GM21360 (cell line): ENCODE data around the gene SLC7A9.
"Not testable (repeated sequence)": the region's sequence is repeated elsewhere in the genome, so short reads cannot be mapped to it uniquely, and the experiment has no call there.

Experiments
- ATAC-seq: cut with Tn5 transposase; IDR thresholded peaks from one replicate; pipeline ENCODE4 v1.9.1; 2021; ENCODE audit warnings: mild to moderate bottlenecking, moderate library complexity; ENCODE audit not compliant: unreplicated experiment

Gene SLC7A9

GRCh38 chr19:32865326-32865725, 4.2 kb downstream of the SLC7A9 start:
- ATAC-seq, result no peak

DNA sequence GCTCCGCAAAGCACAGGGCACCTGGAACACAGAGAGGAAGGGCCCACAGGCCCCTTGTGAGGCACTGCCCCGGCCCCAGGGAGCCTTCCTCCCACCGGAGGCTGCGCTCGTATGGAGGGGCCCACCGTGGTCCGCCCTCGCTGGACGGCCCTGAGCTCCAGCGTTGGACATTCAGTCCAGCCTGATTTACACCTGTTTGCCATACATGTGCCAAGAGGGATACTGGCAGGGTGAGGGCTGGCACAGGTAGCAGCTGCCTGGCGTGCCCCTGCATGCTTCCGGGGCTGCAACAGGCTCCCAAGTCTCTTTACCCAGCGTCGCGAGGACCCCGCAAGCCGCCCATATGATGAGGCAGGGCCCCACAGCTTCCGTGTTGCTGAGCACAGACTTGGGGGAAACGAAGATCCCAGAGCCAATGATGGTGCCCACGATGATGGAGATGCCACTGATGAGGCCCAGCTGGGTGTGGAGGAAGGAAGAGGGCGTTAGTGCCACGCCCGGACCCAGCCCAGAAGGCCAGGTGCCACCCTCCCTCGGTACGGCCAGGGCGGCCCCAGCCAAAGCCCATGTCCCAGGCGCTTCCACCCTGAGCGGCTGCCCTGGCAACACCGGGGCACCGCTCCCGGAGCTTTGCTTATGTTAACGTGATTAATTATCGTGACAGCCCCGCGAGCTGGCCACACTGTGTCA, 5.1 kb downstream of the SLC7A9 start:
- ATAC-seq, result no peak

DNA sequence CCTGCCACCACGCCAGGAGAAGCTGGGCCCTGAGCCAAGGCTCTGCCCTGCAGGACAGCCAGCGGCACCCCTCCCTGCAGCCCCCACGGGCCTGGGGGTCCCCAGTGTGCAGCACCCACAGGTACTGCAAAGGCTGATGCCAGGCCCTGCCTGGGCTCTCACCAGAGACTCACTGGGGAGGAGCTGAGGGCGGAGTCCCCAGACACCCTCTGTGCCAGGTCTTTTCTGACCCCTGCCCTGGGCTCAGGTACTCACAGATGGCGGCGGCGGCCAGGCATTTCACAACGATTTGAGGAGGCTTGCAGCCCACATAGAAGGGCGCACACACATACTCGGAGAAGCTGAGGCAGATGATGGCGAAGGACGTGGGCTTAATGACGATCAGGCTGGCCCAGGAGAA, 5.7 kb downstream of the SLC7A9 start:
- no peak for ATAC-seq

- no peak for ATAC-seq
Measured at GRCh38 chr19:32863301-32863700, 6.3 kb downstream of the SLC7A9 start.

DNA sequence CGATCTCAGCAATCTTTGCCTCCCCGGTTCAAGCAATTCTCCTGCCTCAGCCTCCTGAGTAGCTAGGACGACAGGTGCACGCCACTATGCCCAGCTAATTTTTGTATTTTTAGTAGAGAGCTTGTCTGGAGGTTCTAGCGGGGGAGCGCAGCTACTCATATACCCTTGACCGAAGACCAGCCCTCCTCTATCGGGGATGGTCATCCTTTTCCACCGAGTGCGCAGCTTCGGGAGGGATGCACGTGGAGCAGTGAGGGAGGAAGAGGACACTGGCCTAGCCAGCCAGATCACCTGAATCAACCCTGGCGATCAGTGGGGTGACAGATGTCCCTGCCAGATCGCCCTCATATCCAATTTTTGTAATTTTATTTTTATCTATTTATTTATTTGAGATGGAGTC, 6.8 kb downstream of the SLC7A9 start:
- no peak for ATAC-seq

DNA sequence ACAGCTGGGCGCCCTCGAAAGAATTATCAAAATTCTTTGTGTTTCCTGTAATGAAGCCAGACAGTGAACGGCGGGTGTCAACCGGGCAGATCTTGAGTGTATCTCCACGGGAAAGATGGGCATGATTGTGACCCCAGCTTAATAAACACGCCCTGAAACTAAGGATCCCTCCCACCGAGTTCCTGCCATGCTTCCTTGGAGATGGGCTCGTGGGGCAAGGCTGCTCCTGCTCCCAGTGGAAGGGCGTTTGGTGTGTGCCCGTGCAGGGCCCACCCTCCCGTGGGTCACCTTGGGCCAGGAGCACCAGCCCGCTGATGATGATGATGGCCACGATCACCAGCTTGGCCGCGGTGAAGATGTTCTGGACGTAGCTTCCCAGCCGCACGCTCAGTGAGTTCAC, 7.4 kb downstream of the SLC7A9 start:
- no peak for ATAC-seq

DNA sequence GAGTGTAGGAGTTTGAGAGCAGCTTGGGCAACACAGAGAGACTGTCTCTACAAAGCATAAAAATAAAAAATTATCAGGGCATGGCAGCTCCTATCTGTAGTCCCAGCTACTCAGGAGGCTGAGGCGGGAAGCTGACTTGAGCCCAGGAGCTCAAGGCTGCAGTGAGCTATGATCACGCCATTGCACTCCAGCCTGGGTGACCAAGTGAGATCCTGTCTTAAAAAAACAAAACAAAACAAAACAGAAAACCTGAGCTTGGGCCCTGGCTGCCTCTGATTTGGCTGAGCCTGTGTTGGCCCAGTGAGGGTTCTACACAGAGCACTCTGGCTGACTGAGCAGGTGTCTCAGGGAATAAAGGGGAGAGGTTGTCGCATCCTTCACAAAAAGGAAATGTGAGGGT, 8.0 kb downstream of the SLC7A9 start:
- ATAC-seq, result no peak

- no peak for ATAC-seq
Measured at GRCh38 chr19:32859591-32859990, 10.0 kb downstream of the SLC7A9 start.

DNA sequence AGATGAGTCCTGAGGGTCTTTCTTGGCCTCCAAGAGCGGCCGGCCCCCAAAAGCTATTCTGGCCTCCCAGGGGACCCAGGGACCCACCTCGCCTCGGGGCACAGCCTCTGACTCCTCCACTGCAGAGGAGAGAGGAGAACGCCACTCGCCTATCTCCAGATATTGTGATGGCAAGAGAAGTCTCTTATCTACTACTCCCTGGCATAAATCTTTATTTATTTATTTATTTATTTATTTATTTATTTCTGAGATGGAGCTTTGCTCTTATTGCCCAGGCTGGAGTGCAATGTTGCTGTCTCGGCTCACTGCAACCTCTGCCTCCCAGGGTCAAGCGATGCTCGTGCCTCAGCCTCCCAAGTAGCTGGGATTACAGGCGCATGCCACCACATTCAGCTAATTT, 11.0 kb downstream of the SLC7A9 start:
- no peak for ATAC-seq

DNA sequence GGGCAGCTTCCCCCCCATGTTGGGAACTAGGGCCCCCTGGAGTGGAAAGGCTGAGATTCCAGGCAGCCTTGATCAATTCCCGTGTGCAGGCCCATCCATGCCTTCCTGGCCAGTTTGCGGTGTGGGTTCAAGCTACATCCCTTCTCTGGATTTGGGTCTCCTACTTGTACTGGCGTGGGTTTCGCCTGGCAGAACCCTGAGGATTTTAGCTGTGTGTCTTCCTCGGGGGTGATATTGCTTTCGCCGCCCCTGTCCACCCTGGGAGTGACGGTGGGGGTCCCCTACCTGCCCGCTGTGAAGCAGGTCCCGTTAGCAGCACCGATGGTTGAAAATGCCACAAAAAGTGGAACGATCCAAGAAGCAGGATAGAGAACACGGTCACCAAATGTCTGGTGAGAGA, 11.4 kb downstream of the SLC7A9 start:
- no peak for ATAC-seq

DNA sequence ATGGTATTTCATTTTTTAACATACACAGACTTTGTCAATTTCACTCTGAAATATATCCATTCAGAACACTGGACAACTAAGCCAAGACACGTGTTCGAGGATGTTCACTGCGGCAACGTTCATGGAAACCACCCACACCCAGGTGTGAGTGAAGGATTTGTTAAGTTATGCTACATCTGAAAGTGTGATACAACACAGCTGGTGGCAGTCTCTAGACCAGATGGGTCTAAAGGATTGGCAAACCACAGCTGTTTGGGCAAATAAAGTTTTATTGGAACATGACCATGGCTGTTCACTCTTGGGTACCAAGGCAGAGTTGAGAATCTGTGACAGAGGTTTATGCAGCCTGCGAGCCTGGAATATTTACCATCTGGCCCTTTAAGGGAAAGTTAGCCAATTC, 12.0 kb downstream of the SLC7A9 start:
- ATAC-seq, result no peak

GRCh38 chr19:32856818-32857217, 12.7 kb downstream of the SLC7A9 start:
- not testable (repeated sequence) for ATAC-seq

- no peak for ATAC-seq
Measured at GRCh38 chr19:32852216-32852615, 17.4 kb downstream of the SLC7A9 start.

DNA sequence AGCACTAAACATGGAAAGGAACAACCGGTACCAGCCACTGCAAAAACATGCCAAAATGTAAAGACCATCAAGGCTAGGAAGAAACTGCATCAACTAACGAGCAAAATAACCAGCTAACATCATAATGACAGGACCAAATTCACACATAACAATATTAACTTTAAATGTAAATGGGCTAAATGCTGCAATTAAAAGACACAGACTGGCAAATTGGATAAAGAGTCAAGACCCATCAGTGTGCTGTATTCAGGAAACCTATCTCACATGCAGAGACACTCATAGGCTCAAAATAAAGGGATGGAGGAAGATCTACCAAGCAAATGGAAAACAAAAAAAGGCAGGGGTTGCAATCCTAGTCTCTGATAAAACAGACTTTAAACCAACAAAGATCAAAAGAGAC, 21.5 kb downstream of the SLC7A9 start:
- ATAC-seq, result not testable (repeated sequence)

DNA sequence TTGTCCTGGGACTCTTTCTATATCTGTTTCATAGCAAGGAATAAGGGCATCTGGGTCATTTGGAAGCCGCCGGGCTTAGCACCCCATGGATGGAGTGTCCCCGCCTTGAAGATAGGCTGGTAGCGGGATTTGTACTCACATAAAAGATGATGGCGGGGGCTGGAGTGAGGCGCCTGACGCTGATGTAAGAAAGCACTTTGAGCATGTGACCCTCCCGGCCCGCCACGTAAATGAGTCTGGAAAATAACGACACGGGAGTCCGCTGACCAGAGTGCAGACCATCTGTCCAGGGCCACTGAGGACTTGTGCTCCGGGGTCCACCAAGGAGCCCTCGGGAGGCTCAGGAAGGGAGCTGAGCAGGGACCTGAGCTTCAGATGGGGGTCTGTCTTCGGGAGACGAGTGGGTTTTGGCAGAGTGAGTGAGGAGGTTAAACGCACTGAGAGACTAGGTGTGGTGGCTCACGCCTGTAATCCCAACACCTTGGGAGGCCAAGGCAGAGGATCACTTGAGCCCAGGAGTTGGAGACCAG, 25.8 kb downstream of the SLC7A9 start:
- no peak for ATAC-seq

DNA sequence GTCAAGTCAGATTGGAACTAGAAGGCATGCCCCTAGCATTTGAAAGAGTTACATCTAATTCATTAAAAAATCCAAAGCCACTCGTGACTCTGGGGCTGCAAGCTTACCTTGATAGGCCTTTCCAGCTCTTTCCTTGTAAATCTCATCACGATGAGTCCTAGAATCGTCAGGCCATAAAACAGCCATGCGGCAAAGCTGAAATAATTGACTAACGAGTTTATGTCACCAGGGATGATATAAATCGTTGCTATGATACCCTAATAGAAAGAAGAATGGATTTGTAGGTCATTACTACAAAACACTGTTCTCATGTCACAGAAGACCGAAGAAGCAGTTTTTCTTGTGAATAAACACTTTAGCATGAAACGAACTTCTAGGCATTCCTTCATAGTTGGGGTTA, 27.5 kb downstream of the SLC7A9 start:
- ATAC-seq, result no peak

DNA sequence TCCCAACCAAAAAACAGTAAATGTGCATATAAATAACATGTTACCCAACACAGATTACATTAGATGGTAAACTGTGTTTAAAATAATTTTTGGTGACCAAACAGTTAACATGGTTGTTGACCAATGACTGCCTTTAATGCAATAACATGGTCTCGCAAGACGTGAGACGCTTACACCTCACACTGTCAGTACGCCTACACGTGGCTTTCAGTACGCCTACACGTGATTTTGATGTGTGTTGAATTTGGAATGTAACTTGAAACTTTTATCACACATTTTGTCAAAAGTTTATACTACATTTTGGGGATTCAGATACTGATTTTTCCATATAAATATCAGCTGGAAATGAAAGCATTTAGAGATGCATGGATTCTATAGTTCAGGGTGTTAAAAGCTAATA, 32.0 kb downstream of the SLC7A9 start:
- no peak for ATAC-seq

DNA sequence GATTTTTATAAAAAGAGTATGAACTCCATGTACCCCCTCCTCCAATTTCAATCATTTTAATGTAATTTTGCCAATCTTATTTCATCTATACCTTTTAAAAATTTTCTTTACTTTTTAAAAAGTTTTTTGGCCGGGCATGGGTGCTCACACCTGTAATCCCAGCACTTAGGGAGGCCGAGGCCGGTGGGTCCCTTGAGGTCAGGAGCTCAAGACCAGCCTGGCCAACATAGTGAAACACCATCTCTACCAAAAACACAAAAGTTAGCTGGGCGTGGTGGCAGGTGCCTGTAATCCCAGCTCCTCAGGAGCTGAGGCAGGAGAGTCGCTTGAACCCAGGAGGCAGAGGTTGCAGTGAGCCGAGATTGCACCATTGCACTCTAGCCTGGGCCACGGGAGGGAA, 36.2 kb downstream of the SLC7A9 start:
- ATAC-seq, result not testable (repeated sequence)

DNA sequence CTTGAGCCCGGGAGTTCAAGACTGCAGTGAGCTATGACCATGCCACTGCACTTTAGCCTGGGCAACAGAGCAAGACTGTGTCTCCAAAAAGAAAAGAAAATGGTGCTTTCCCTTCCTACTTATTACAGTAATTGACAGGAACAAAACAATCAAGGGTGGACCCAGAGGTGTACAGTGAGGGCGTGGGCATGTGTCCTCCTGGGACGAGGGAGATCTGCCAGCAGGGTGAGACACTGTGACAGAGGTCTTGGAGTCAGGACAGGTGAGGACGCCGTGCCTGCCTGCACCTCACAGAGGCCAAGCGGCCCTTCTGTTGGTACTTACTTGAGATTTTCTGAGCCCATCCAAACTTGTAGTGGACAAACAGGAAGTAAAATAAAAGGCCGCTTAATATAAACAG, 36.7 kb downstream of the SLC7A9 start:
- ATAC-seq, result not testable (repeated sequence)

GRCh38 chr19:32832094-32832493, 37.5 kb downstream of the SLC7A9 start:
- ATAC-seq, result not testable (repeated sequence)

DNA sequence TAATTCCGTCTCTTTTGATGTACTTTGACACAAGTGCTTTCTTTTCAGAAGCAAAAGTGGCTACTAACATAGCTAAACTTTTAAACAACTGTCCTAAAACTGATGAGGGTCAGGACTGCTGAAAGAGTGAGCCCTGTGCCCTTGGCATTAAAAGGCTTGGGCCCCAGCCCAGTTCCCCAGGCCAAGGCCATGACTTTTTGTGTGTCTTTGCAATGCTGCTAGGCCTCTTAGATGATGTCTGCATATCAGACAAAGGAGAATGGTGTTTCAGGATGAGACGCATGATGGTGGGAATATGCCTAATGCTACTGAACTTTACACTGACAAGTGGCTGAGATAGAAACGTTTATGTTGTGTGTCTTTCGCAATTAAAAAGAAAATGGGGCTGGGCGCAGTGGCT, 38.0 kb downstream of the SLC7A9 start:
- ATAC-seq, result no peak

GRCh38 chr19:32830231-32831014, 39.1 kb downstream of the SLC7A9 start:
- ATAC-seq, result no peak
